Activated CD4-positive, CD25-positive, alpha-beta regulatory T cell treated with anti-CD3 and anti-CD28 coated beads, Interleukin-2, amount 50 U/mL, for 16 hours (primary cell): ENCODE measurements around the gene NR1D1.

Source experiments
- DNase-seq: peaks from one replicate; pipeline ENCODE4 v3.0.0-alpha.2; 2020; ENCODE audit warnings: low read depth, low spot score

The NR1D1 gene

GRCh38 chr17:40075201-40075941 lies 25.0 kb downstream of the NR1D1 start:
- peak; percentile 46 for DNase-seq

GRCh38 chr17:40074871-40075200 lies 25.6 kb downstream of the NR1D1 start:
- no peak for DNase-seq

- DNase-seq = no peak
These were observed 26.2 kb downstream of the NR1D1 start for GRCh38 chr17:40074175-40074512.

GRCh38 chr17:40073454-40074174 lies 26.8 kb downstream of the NR1D1 start:
- DNase-seq = no peak

- DNase-seq = no peak
These were observed 27.5 kb downstream of the NR1D1 start for GRCh38 chr17:40072735-40073346.

GRCh38 chr17:40072040-40072734 lies 28.2 kb downstream of the NR1D1 start:
- no peak for DNase-seq

- DNase-seq = no peak
These were observed 28.9 kb downstream of the NR1D1 start for GRCh38 chr17:40071313-40072039.

GRCh38 chr17:40070709-40071312 lies 29.6 kb downstream of the NR1D1 start:
- no peak for DNase-seq

GRCh38 chr17:40069751-40070708 lies 30.4 kb downstream of the NR1D1 start:
- no peak for DNase-seq

GRCh38 chr17:40068917-40069750 lies 31.3 kb downstream of the NR1D1 start:
- peak; percentile 56 for DNase-seq

GRCh38 chr17:40068584-40068916 lies 31.8 kb downstream of the NR1D1 start:
- no peak for DNase-seq

GRCh38 chr17:40068129-40068581 lies 32.2 kb downstream of the NR1D1 start:
- DNase-seq = no peak

- DNase-seq = no peak
These were observed 32.7 kb downstream of the NR1D1 start for GRCh38 chr17:40067710-40068109.

- no peak for DNase-seq
These were observed 34.4 kb downstream of the NR1D1 start for GRCh38 chr17:40065769-40066510.

- DNase-seq = no peak
These were observed 35.2 kb downstream of the NR1D1 start for GRCh38 chr17:40064971-40065768.

GRCh38 chr17:40063901-40064531 lies 36.4 kb downstream of the NR1D1 start:
- DNase-seq = no peak

GRCh38 chr17:40063187-40063771 lies 37.1 kb downstream of the NR1D1 start:
- DNase-seq = no peak
